Esophagus squamous epithelium (tissue), 5 donors: ENCODE data around the gene TOP2A. TPM values are rescaled to one million over a fixed set of nuclear protein-coding genes. Genes with fewer than 3 reads are reported as not detected.
A peak's percentile ranks its signal among the peaks of the same experiment; 100 is the strongest.

Source experiments
- DNase-seq: peaks from one replicate; lab custom pipeline; 2025; lab: John Stamatoyannopoulos, UW
- H3K27ac ChIP-seq, 4 donors: fragments of 200-600 bp; sonication (generic); one replicate each; pipeline ENCODE4 v1.5.1; 2016 to 2019; ENCODE audit warnings: mild to moderate bottlenecking in 1 of 4
- H3K27me3 ChIP-seq, 4 donors: fragments of 200-600 bp; sonication (generic); 1 replicate in 3 of 4; 2 replicates in 1 of 4; pipeline versions ENCODE4 v1.5.1 to v1.6.0; 2017 to 2021; ENCODE audit warnings: antibody characterized with exemption in 1 of 4
- H3K36me3 ChIP-seq, 3 donors: fragments of 200-600 bp; sonication (generic); one replicate each; pipeline ENCODE4 v1.5.1; 2016 to 2019
- H3K4me1 ChIP-seq, 3 donors: fragments of 200-600 bp; sonication (generic); one replicate each; pipeline ENCODE4 v1.5.1; 2017 to 2019
- H3K4me3 ChIP-seq, 4 donors: fragments of 200-600 bp; sonication (generic); 1 replicate in 3 of 4; 2 replicates in 1 of 4; pipeline ENCODE4 v1.5.1; 2016 to 2019; ENCODE audit warnings: mild to moderate bottlenecking in 2 of 4, moderate library complexity in 1 of 4
- H3K9me3 ChIP-seq, 3 donors: fragments of 200-600 bp; sonication (generic); one replicate each; pipeline ENCODE4 v1.5.1; 2016 to 2019
- CTCF ChIP-seq, 6 experiments: fragments of 450-650 bp in 4 of 6; fragments of 200-600 bp in 2 of 6; sonication (generic) in 2 of 6; IDR thresholded peaks; one replicate each; pipeline ENCODE4 v1.5.1; 2016 to 2019; ENCODE audit warnings: antibody characterized with exemption in 6 of 6, mild to moderate bottlenecking in 4 of 6, moderate library complexity in 4 of 6
- POLR2A ChIP-seq, 4 donors: fragments of 450-650 bp; IDR thresholded peaks; one replicate each; pipeline ENCODE4 v1.6.1; 2017; ENCODE audit warnings: antibody characterized with exemption in 4 of 4, mild to moderate bottlenecking in 4 of 4, moderate library complexity in 3 of 4
- WGBS, 2 donors: methylation state at CpG; one replicate each; pipeline ENCODE4 v1.1.5; 2018; 5-methylcytosine and 5-hydroxymethylcytosine counted together
- intact Hi-C: fragments of 100-400 bp; cut with DNase I; formaldehyde crosslinking; loops from one replicate; pipeline ENCODE4 v1.15.0; 2022
- total RNA-seq, 4 donors: library from RNA; depleted of rRNA; stranded (reverse); fragments of >200 nt; gene quantifications; one replicate each; pipeline ENCODE4 v1.1.0, GENCODE V29; 2016
- donor health status: DM: yes; HTN: yes; CAD: no.

Gene TOP2A
- total RNA-seq, 4 donors from 2014 or later = 24.9 to 87.1 (median 50.6) TPM

- no peaks in the 10 kb centered on the region for H3K9me3 ChIP-seq
- no peak for DNase-seq
- peaks cover 3 to 83% (median 59%) of the 10 kb centered on the region in 3 donors for H3K4me1 ChIP-seq
- TF ChIP-seq CTCF (IDR thresholded peaks at IDR 0.05) (no peak), POLR2A (IDR thresholded peaks at IDR 0.05) (no peak)
- 31 to 59% methylated on average over 2 of the region's 3 CpGs for WGBS, 2 donors
- no peak overlapping the region for H3K4me3 ChIP-seq
- peak overlapping the region; percentile 9 to 65 (median 40) for H3K27ac ChIP-seq
- intact Hi-C loops = no loop called here
- peaks cover 0 to 29% (median 0%) of the 10 kb centered on the region in 3 donors for H3K36me3 ChIP-seq
- no peaks in the 10 kb centered on the region for H3K27me3 ChIP-seq
These were observed 42.9 kb upstream of the TOP2A start for GRCh38 chr17:40460604-40460967.

GRCh38 chr17:40459636-40460603 lies 42.2 kb upstream of the TOP2A start:
- 46 to 65% methylated on average over 2 to 5 of the region's 8 CpGs for WGBS, 2 donors
- no peak for DNase-seq
- Histone ChIP-seq H3K4me1 (peaks cover 3 to 87% (median 59%) of the 10 kb centered on the region in 3 donors), H3K27me3 (no peaks in the 10 kb centered on the region), H3K9me3 (no peaks in the 10 kb centered on the region), H3K27ac (peak overlapping the region; percentile 9 to 65 (median 40)), H3K4me3 (no peak overlapping the region), H3K36me3 (peaks cover 0 to 35% (median 0%) of the 10 kb centered on the region in 3 donors)
- intact Hi-C loops = no loop called here
- no peak for TF ChIP-seq CTCF (IDR thresholded peaks at IDR 0.05)
- no peak for TF ChIP-seq POLR2A (IDR thresholded peaks at IDR 0.05)

- Histone ChIP-seq H3K4me3 (no peak overlapping the region), H3K27ac (peak overlapping the region in 3 of 4 donors; percentile 49 to 65 (median 50)), H3K9me3 (no peaks in the 10 kb centered on the region), H3K4me1 (peaks cover 3 to 94% (median 59%) of the 10 kb centered on the region in 3 donors), H3K36me3 (peaks cover 2 to 45% (median 5%) of the 10 kb centered on the region in 3 donors), H3K27me3 (no peaks in the 10 kb centered on the region)
- TF ChIP-seq POLR2A (IDR thresholded peaks at IDR 0.05) = no peak
- TF ChIP-seq CTCF (IDR thresholded peaks at IDR 0.05) = no peak
- intact Hi-C loops = no loop called here
- DNase-seq = no peak
- WGBS, 2 donors = 75 to 80% methylated on average over 11 to 12 of the region's 12 CpGs
These were observed 41.3 kb upstream of the TOP2A start for GRCh38 chr17:40458851-40459482.

GRCh38 chr17:40457964-40458791 lies 40.5 kb upstream of the TOP2A start:
- Histone ChIP-seq H3K27me3 (no peaks in the 10 kb centered on the region), H3K36me3 (peaks cover 9 to 53% (median 10%) of the 10 kb centered on the region in 3 donors), H3K4me3 (no peak overlapping the region), H3K27ac (peak overlapping the region; percentile 9 to 64 (median 50)), H3K4me1 (peaks cover 3 to 95% (median 59%) of the 10 kb centered on the region in 3 donors), H3K9me3 (no peaks in the 10 kb centered on the region)
- DNase-seq = no peak
- TF ChIP-seq POLR2A (IDR thresholded peaks at IDR 0.05) = no peak
- TF ChIP-seq CTCF (IDR thresholded peaks at IDR 0.05) = no peak
- 53 to 84% methylated on average over 7 to 8 of the region's 16 CpGs for whole genome bisulfite sequencing, 2 donors
- intact Hi-C loops = no loop called here
